ENCODE data around the gene CCDC28B. TPM values are rescaled to one million over a fixed set of nuclear protein-coding genes. Genes with fewer than 3 reads are reported as not detected.

The CCDC28B gene
- total RNA-seq, 4 donors from 2014 or later, result 2.7 to 12.0 (median 6.2) TPM

GRCh38 chr1:32179443-32180185 lies 20.8 kb upstream of the CCDC28B start, which contains the start of gene TXLNA:
Gene TXLNA (plus strand): TSS chr1:32179675. CDS start chr1:32180346, 671 bp downstream.
- Histone ChIP-seq H3K9me3 (no peaks in the 10 kb centered on the region), H3K36me3 (peaks cover 0 to 38% (median 4%) of the 10 kb centered on the region in 3 donors), H3K4me1 (peaks cover 2 to 48% (median 28%) of the 10 kb centered on the region in 4 donors), H3K27me3 (no peaks in the 10 kb centered on the region), H3K4me3 (peak within 1 kb of the TSS; percentile 75 to 82 (median 80)), H3K27ac (peak within 1 kb of the TSS; percentile 87 to 97 (median 94))
- DNase-seq (ENCODE audit: low spot score in 2 of 2), result peak; percentile 92
- TF ChIP-seq POLR2A (IDR thresholded peaks at IDR 0.05), result peak; percentile 50 to 56
- peak in 2 of 5 experiments; percentile 45 to 46 for TF ChIP-seq CTCF (IDR thresholded peaks at IDR 0.05)
- peak; percentile 78 to 89 for TF ChIP-seq EP300 (IDR thresholded peaks at IDR 0.05)
- 0 to 1% methylated on average over 13 to 54 of the region's 79 CpGs for WGBS, 2 donors

GRCh38 chr1:32180186-32181060 lies 20.0 kb upstream of the CCDC28B start:
- peaks cover 2 to 55% (median 28%) of the 10 kb centered on the region in 4 donors for H3K4me1 ChIP-seq
- H3K9me3 ChIP-seq, result no peaks in the 10 kb centered on the region
- WGBS, 2 donors, result 5 to 6% methylated on average over 32 to 35 of the region's 36 CpGs
- peak overlapping the region; percentile 87 to 97 (median 94) for H3K27ac ChIP-seq
- peak in 1 of 2 donors; percentile 24 for DNase-seq (ENCODE audit: low spot score in 2 of 2)
- TF ChIP-seq EP300 (IDR thresholded peaks at IDR 0.05) (no peak), POLR2A (IDR thresholded peaks at IDR 0.05) (no peak), CTCF (IDR thresholded peaks at IDR 0.05) (no peak)
- peak overlapping the region; percentile 75 to 82 (median 80) for H3K4me3 ChIP-seq
- H3K27me3 ChIP-seq, result no peaks in the 10 kb centered on the region
- peaks cover 0 to 41% (median 4%) of the 10 kb centered on the region in 3 donors for H3K36me3 ChIP-seq

- 57 to 75% methylated on average over 9 of the region's 9 CpGs for WGBS, 2 donors
- Histone ChIP-seq H3K9me3 (no peaks in the 10 kb centered on the region), H3K4me1 (peaks cover 2 to 57% (median 28%) of the 10 kb centered on the region in 4 donors), H3K27me3 (no peaks in the 10 kb centered on the region), H3K36me3 (peaks cover 0 to 46% (median 4%) of the 10 kb centered on the region in 3 donors), H3K4me3 (peak overlapping the region in 3 of 4 donors; percentile 75 to 82 (median 77)), H3K27ac (peak overlapping the region in 3 of 4 donors; percentile 87 to 97 (median 96))
- TF ChIP-seq EP300 (IDR thresholded peaks at IDR 0.05) (no peak), CTCF (IDR thresholded peaks at IDR 0.05) (no peak), POLR2A (IDR thresholded peaks at IDR 0.05) (no peak)
- DNase-seq (ENCODE audit: low spot score in 2 of 2), result no peak
These were observed 19.3 kb upstream of the CCDC28B start for GRCh38 chr1:32181065-32181464.

- WGBS, 2 donors, result 71% methylated on average over 5 of the region's 5 CpGs
- peak overlapping the region in 2 of 4 donors; percentile 96 to 97 for H3K27ac ChIP-seq
- H3K27me3 ChIP-seq, result no peaks in the 10 kb centered on the region
- peak overlapping the region in 1 of 4 donors; percentile 77 for H3K4me3 ChIP-seq
- no peaks in the 10 kb centered on the region for H3K9me3 ChIP-seq
- TF ChIP-seq CTCF (IDR thresholded peaks at IDR 0.05), result no peak
- no peak for TF ChIP-seq POLR2A (IDR thresholded peaks at IDR 0.05)
- no peak for TF ChIP-seq EP300 (IDR thresholded peaks at IDR 0.05)
- DNase-seq (ENCODE audit: low spot score in 2 of 2), result no peak
- peaks cover 2 to 62% (median 28%) of the 10 kb centered on the region in 4 donors for H3K4me1 ChIP-seq
- peaks cover 0 to 49% (median 4%) of the 10 kb centered on the region in 3 donors for H3K36me3 ChIP-seq
These were observed 18.8 kb upstream of the CCDC28B start for GRCh38 chr1:32181563-32181962.

All from tibial nerve (tissue), 4 donors.